Ovary (tissue), 10 donors: Measurements from ENCODE around the gene LONRF2. TPM values are rescaled to one million over a fixed set of nuclear protein-coding genes. Genes with fewer than 3 reads are reported as not detected.
A peak's percentile ranks its signal among the peaks of the same experiment; 100 is the strongest.
"Not testable (repeated sequence)": the region's sequence is repeated elsewhere in the genome, so short reads cannot be mapped to it uniquely, and the experiment has no call there.

ENCODE experiments used
- DNase-seq, 5 donors: peaks; one replicate each; pipeline ENCODE4 v3.0.0-alpha.2; 2019 to 2020
- H3K27ac ChIP-seq, 2 donors: fragments of 200-600 bp; one replicate each; pipeline versions ENCODE4 v1.5.1 to v1.8.0; 2019 to 2022
- H3K27me3 ChIP-seq: fragments of 200-600 bp; one replicate; pipeline ENCODE4 v1.8.0; 2022
- H3K36me3 ChIP-seq: fragments of 200-600 bp; sonication (generic); one replicate; pipeline ENCODE4 v1.5.1; 2019
- H3K4me1 ChIP-seq: one replicate; pipeline ENCODE4 v1.8.1; 2013; ENCODE audit warnings: mild to moderate bottlenecking, moderate library complexity; ENCODE audit not compliant: insufficient read depth
- H3K4me3 ChIP-seq: fragments of 200-600 bp; sonication (generic); one replicate; pipeline ENCODE4 v1.5.1; 2017
- H3K9me3 ChIP-seq, 2 donors: fragments of 200-600 bp in 1 of 2; sonication (generic) in 1 of 2; one replicate each; pipeline versions ENCODE4 v1.5.1 to v1.8.1; 2013 to 2019; ENCODE audit warnings: mild to moderate bottlenecking in 1 of 2, moderate library complexity in 1 of 2
- CTCF ChIP-seq, 3 donors: fragments of 450-650 bp in 2 of 3; fragments of 200-600 bp in 1 of 3; IDR thresholded peaks; one replicate each; pipeline versions ENCODE4 v1.5.1 to v1.8.0; 2016 to 2022; ENCODE audit warnings: antibody characterized with exemption in 3 of 3, mild to moderate bottlenecking in 1 of 3
- EP300 ChIP-seq: sonication (generic); formaldehyde crosslinking; IDR thresholded peaks from one replicate; pipeline ENCODE4 v1.6.1; 2017; ENCODE audit warnings: antibody characterized with exemption
- POLR2A ChIP-seq: fragments of 450-650 bp; IDR thresholded peaks from one replicate; pipeline ENCODE4 v1.6.1; 2017; ENCODE audit warnings: antibody characterized with exemption, mild to moderate bottlenecking, moderate library complexity
- WGBS, 3 donors: extraction: QIAGEN DNeasy Blood & Tissue Kit in 1 of 3; methylation state at CpG; one replicate each; pipeline versions ENCODE4 v1.1.5 to v1.1.7; 2013 to 2017; 5-methylcytosine and 5-hydroxymethylcytosine counted together
- intact Hi-C, 4 donors: fragments of 100-400 bp; cut with DNase I; formaldehyde crosslinking; loops; one replicate each; pipeline versions ENCODE4 v1.11.0 to v1.15.1; 2022 to 2023
- long read RNA-seq, 3 donors: library from polyadenylated mRNA in 2 of 3; unstranded in 2 of 3; transcript quantifications; one replicate each; pipeline ENCODE4 v2.0.0 and lab custom pipeline, GENCODE V29; 2021 to 2026
- polyA plus RNA-seq, 2 donors: library from polyadenylated mRNA; stranded (reverse); fragments of 200-250 nt in 1 of 2; fragments of 350-450 nt in 1 of 2; fragmentation: Illumina TruSeq in 1 of 2; extraction: RNeasy Lipid Tissue Mini Kit (QIAGEN cat#74804) in 1 of 2; gene quantifications; one replicate each; pipeline ENCODE4 v1.2.3, GENCODE V29; 2013 to 2014
- total RNA-seq, 7 donors: library from RNA; depleted of rRNA in 2 of 7; stranded (reverse); fragments of >200 nt in 2 of 7; fragmentation: NEBNext Ultra II Directional in 3 of 7; extraction: Animal tissue kit (Norgen Biotek cat#: 25700) in 3 of 7; gene quantifications; one replicate each; pipeline versions ENCODE4 v1.1.0 to v1.2.4, GENCODE V29; 2016 to 2023
- donor health status: DM: no; HTN: no; CAD: no; lungs with moderate emphysema.
- donor health status: DM: no; HTN: no; CAD: no.
- donor health status: Bipolar disorder and iron deficiency.
- donor health status: DM: yes; HTN: yes; CAD: no.
- donor health status: DM: no; HTN: no; CAD: no.
- donor health status: DM: yes; HTN: yes; CAD: no.

The LONRF2 gene
- 100 to 1,000 TPM in 1 of 7 donors, 10 to 100 TPM in 6; 20.6 to 133 (median 37.8) TPM for total RNA-seq
- polyA plus RNA-seq = 10 to 100 TPM in 1 of 2 donors, 1 to 10 TPM in 1; 4.7 to 16.5 TPM
- long read RNA-seq, donor 1, partial matches to known transcripts = 0 of 12 reads
- long read RNA-seq, donor 1, other reads (novel, unspliced or antisense) = 12 of 12 reads
- long read RNA-seq, donor 2, full-length matches to known transcripts = 1 of 1 reads
- long read RNA-seq, donor 2, partial matches to known transcripts = 0 of 1 reads
- long read RNA-seq, donor 2, other reads (novel, unspliced or antisense) = 0 of 1 reads
- long read RNA-seq, donor 3, full-length matches to known transcripts = 4 of 20 reads
- long read RNA-seq, donor 3, partial matches to known transcripts = 2 of 20 reads
- long read RNA-seq, donor 3, other reads (novel, unspliced or antisense) = 14 of 20 reads

- TF ChIP-seq CTCF (IDR thresholded peaks at IDR 0.05) (no peak), POLR2A (peak; percentile 56)
- H3K36me3 ChIP-seq = no peaks in the 10 kb centered on the region
- peak; percentile 59 to 80 (median 72) for DNase-seq
- H3K4me3 ChIP-seq = peak within 1 kb of the TSS; percentile 72
- peaks cover 4% of the 10 kb centered on the region for H3K4me1 ChIP-seq
- WGBS, 3 donors = 1% methylated on average over 49 to 113 of the region's 113 CpGs
- H3K9me3 ChIP-seq = no peaks in the 10 kb centered on the region
- no peaks in the 10 kb centered on the region for H3K27me3 ChIP-seq
- peak within 1 kb of the TSS; percentile 88 to 90 for H3K27ac ChIP-seq
- intact Hi-C loops = loop anchor here in 2 of 4 donors (5.0 kb wide), 2 partner anchors 50 to 55 kb away; no protein-coding TSS in a partner anchor
These were observed at the start of gene LONRF2 for GRCh38 chr2:100321866-100322820. Gene LONRF2 (minus strand): TSS chr2:100322501. CDS start chr2:100322093, 408 bp downstream.

- Histone ChIP-seq H3K4me3 (no peak overlapping the region), H3K36me3 (no peaks in the 10 kb centered on the region), H3K4me1 (no peaks in the 10 kb centered on the region), H3K27ac (no peak overlapping the region), H3K27me3 (no peaks in the 10 kb centered on the region), H3K9me3 (no peaks in the 10 kb centered on the region)
- DNase-seq = no peak
- WGBS, 3 donors = 83 to 98% (median 93%) methylated on average over 1 of the region's 1 CpG
- TF ChIP-seq CTCF (IDR thresholded peaks at IDR 0.05) (no peak), EP300 (no peak)
- intact Hi-C loops = no loop called here
These were observed 44.9 kb upstream of the LONRF2 start for GRCh38 chr2:100367163-100367562.

GRCh38 chr2:100365434-100365833, 43.1 kb upstream of the LONRF2 start:
- H3K27ac ChIP-seq = no peak overlapping the region
- TF ChIP-seq CTCF (IDR thresholded peaks at IDR 0.05) = no peak
- TF ChIP-seq POLR2A = no peak
- no peak for TF ChIP-seq EP300
- DNase-seq = no peak

GRCh38 chr2:100362269-100362668, 40.0 kb upstream of the LONRF2 start:
- H3K4me3 ChIP-seq, H3K4me1 ChIP-seq, H3K27me3 ChIP-seq, H3K36me3 ChIP-seq, H3K9me3 ChIP-seq, DNase-seq, H3K27ac ChIP-seq, intact Hi-C loops: not testable (repeated sequence)
- WGBS, 3 donors = 75 to 77% (median 76%) methylated on average over 7 of the region's 7 CpGs

More at GRCh38 chr2:100365434-100365833, 43.1 kb upstream of the LONRF2 start:
- no peaks in the 10 kb centered on the region for H3K4me1 ChIP-seq
- no peaks in the 10 kb centered on the region for H3K9me3 ChIP-seq
- intact Hi-C loops = no loop called here
- no peak overlapping the region for H3K4me3 ChIP-seq
- H3K36me3 ChIP-seq = no peaks in the 10 kb centered on the region
- no peaks in the 10 kb centered on the region for H3K27me3 ChIP-seq
- WGBS, 3 donors = 28 to 47% (median 32%) methylated on average over 3 of the region's 3 CpGs
